ENCODE results near the gene MRPL49.

The MRPL49 gene

GRCh38 chr11:65160643-65161042, 38.5 kb downstream of the MRPL49 start:
- Histone ChIP-seq H3K27me3 (ENCODE audit: low read depth, low read length) (no peaks in the 10 kb centered on the region), H3K9ac (ENCODE audit: low read length) (no peak overlapping the region), H3K4me3 (ENCODE audit: low read length) (no peak overlapping the region), H4K20me1 (ENCODE audit: insufficient read depth, low read length) (no peaks in the 10 kb centered on the region), H3K36me3 (replicated peaks; ENCODE audit: low read depth, low read length) (no peaks in the 10 kb centered on the region), H3K4me2 (ENCODE audit: low read length) (no peak overlapping the region), H3K79me2 (ENCODE audit: low read length) (no peaks in the 10 kb centered on the region), H3K27ac (ENCODE audit: low read length) (no peak overlapping the region), H3K4me1 (ENCODE audit: low read length) (peaks cover 10% of the 10 kb centered on the region), H2AFZ (ENCODE audit: low read depth, low read length) (no peak overlapping the region), H3K9me3 (ENCODE audit: insufficient read depth, low read length) (no peaks in the 10 kb centered on the region)
- no peak for TF ChIP-seq CTCF (IDR thresholded peaks at IDR 0.05; ENCODE audit: low read depth, low read length)
- no peak for TF ChIP-seq EZH2phosphoT487 (IDR thresholded peaks at IDR 0.05; ENCODE audit: low read depth)

GRCh38 chr11:65163684-65164083, 41.6 kb downstream of the MRPL49 start:
- Histone ChIP-seq H3K36me3 (replicated peaks; ENCODE audit: low read depth, low read length) (no peaks in the 10 kb centered on the region), H3K9me3 (ENCODE audit: insufficient read depth, low read length) (no peaks in the 10 kb centered on the region), H3K27ac (ENCODE audit: low read length) (no peak overlapping the region), H3K79me2 (ENCODE audit: low read length) (no peaks in the 10 kb centered on the region), H3K27me3 (ENCODE audit: low read depth, low read length) (no peaks in the 10 kb centered on the region), H3K4me2 (ENCODE audit: low read length) (no peak overlapping the region), H3K9ac (ENCODE audit: low read length) (no peak overlapping the region), H3K4me1 (ENCODE audit: low read length) (peaks cover 9% of the 10 kb centered on the region), H2AFZ (ENCODE audit: low read depth, low read length) (no peak overlapping the region), H4K20me1 (ENCODE audit: insufficient read depth, low read length) (no peaks in the 10 kb centered on the region), H3K4me3 (ENCODE audit: low read length) (no peak overlapping the region)
- TF ChIP-seq CTCF (IDR thresholded peaks at IDR 0.05; ENCODE audit: low read depth, low read length): no peak
- no peak for TF ChIP-seq EZH2phosphoT487 (IDR thresholded peaks at IDR 0.05; ENCODE audit: low read depth)

- TF ChIP-seq CTCF (IDR thresholded peaks at IDR 0.05; ENCODE audit: low read depth, low read length) (no peak), EZH2phosphoT487 (IDR thresholded peaks at IDR 0.05; ENCODE audit: low read depth) (no peak)
- Histone ChIP-seq H3K4me3 (ENCODE audit: low read length) (no peak overlapping the region), H3K9me3 (ENCODE audit: insufficient read depth, low read length) (no peaks in the 10 kb centered on the region), H2AFZ (ENCODE audit: low read depth, low read length) (no peak overlapping the region), H3K4me2 (ENCODE audit: low read length) (no peak overlapping the region), H4K20me1 (ENCODE audit: insufficient read depth, low read length) (no peaks in the 10 kb centered on the region), H3K9ac (ENCODE audit: low read length) (no peak overlapping the region), H3K27me3 (ENCODE audit: low read depth, low read length) (no peaks in the 10 kb centered on the region), H3K27ac (ENCODE audit: low read length) (no peak overlapping the region), H3K36me3 (replicated peaks; ENCODE audit: low read depth, low read length) (no peaks in the 10 kb centered on the region), H3K4me1 (ENCODE audit: low read length) (no peaks in the 10 kb centered on the region), H3K79me2 (ENCODE audit: low read length) (no peaks in the 10 kb centered on the region)
These were observed 43.5 kb downstream of the MRPL49 start for GRCh38 chr11:65165410-65166317.

GRCh38 chr11:65166893-65167292, 44.8 kb downstream of the MRPL49 start:
- Histone ChIP-seq H3K4me3 (ENCODE audit: low read length) (no peak overlapping the region), H3K27me3 (ENCODE audit: low read depth, low read length) (no peaks in the 10 kb centered on the region), H2AFZ (ENCODE audit: low read depth, low read length) (no peak overlapping the region), H4K20me1 (ENCODE audit: insufficient read depth, low read length) (no peaks in the 10 kb centered on the region), H3K79me2 (ENCODE audit: low read length) (no peaks in the 10 kb centered on the region), H3K9ac (ENCODE audit: low read length) (no peak overlapping the region), H3K27ac (ENCODE audit: low read length) (no peak overlapping the region), H3K36me3 (replicated peaks; ENCODE audit: low read depth, low read length) (no peaks in the 10 kb centered on the region), H3K9me3 (ENCODE audit: insufficient read depth, low read length) (no peaks in the 10 kb centered on the region), H3K4me2 (ENCODE audit: low read length) (no peak overlapping the region), H3K4me1 (ENCODE audit: low read length) (no peaks in the 10 kb centered on the region)
- TF ChIP-seq CTCF (IDR thresholded peaks at IDR 0.05; ENCODE audit: low read depth, low read length): no peak
- no peak for TF ChIP-seq EZH2phosphoT487 (IDR thresholded peaks at IDR 0.05; ENCODE audit: low read depth)

Data from OCI-LY3 (cell line).